ENCODE results near the gene STON2. TPM values are rescaled to one million over a fixed set of nuclear protein-coding genes. Genes with fewer than 3 reads are reported as not detected.

The STON2 gene
- total RNA-seq, 4 donors from 2014 or later: 10.5 to 37.4 (median 14.8) TPM

- TF ChIP-seq CTCF (IDR thresholded peaks at IDR 0.05; ENCODE audit: low read depth): no peak
These were observed 48.9 kb downstream of the STON2 start for GRCh38 chr14:81351205-81351604.

- TF ChIP-seq CTCF (IDR thresholded peaks at IDR 0.05; ENCODE audit: low read depth): no peak
These were observed 49.6 kb downstream of the STON2 start for GRCh38 chr14:81350344-81351130.

GRCh38 chr14:81348061-81348460, 52.1 kb downstream of the STON2 start:
- TF ChIP-seq CTCF (IDR thresholded peaks at IDR 0.05; ENCODE audit: low read depth): no peak

- TF ChIP-seq CTCF (IDR thresholded peaks at IDR 0.05; ENCODE audit: low read depth): no peak
These were observed 54.3 kb downstream of the STON2 start for GRCh38 chr14:81345781-81346180.

GRCh38 chr14:81344481-81345160, 55.5 kb downstream of the STON2 start:
- no peak for TF ChIP-seq CTCF (IDR thresholded peaks at IDR 0.05; ENCODE audit: low read depth)

- no peak for TF ChIP-seq CTCF (IDR thresholded peaks at IDR 0.05; ENCODE audit: low read depth)
These were observed 56.4 kb downstream of the STON2 start for GRCh38 chr14:81343701-81344100.

- no peak for TF ChIP-seq CTCF (IDR thresholded peaks at IDR 0.05; ENCODE audit: low read depth)
These were observed 57.1 kb downstream of the STON2 start for GRCh38 chr14:81342850-81343580.

All from subcutaneous adipose tissue (tissue), 4 donors.